ENCODE data around the gene PDE6C. TPM values are rescaled to one million over a fixed set of nuclear protein-coding genes. Genes with fewer than 3 reads are reported as not detected.
A peak's percentile ranks its signal among the peaks of the same experiment; 100 is the strongest.

Gene PDE6C
- total RNA-seq, 1 donor = not detected

DNA sequence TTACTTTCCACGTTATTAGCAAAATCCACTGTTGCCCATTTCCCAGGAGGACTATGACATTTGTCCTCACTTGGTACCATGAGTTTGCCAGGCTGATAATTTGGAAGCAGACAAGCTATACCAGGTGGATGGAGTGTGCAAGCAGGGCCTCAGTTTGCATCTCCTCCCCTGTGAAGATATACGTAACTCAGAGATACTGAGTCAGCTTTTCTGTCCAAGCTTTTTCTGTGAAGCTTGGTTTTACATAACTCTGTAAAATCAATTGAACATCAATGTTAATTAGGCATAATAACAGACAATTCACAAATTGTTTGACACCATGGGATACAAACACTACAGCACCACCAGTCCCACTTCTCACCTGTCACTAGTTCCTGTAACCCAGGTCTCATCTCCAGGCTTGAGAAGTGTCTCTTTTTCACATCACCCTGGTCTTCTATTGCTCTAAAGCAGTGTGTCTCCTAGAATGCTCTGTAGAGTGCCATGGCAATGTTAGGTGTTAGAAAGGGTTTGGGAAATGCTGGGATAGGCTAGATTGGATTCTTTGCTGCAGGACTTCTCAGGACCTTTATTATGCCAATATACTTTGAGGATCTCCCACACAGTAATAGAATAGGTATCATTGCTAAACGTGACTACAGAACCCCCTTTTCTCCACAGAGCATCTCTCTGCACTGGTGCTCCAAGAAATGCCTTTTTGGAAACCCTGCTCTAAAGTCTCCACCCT lies 32.2 kb upstream of the PDE6C start:
- H3K4me3 ChIP-seq (ENCODE audit: low read depth, low read length) = no peak overlapping the region
- no peak for TF ChIP-seq CTCF (IDR thresholded peaks at IDR 0.05; ENCODE audit: insufficient read depth, low read depth, low read length)
- DNase-seq (ENCODE audit: low read depth) = no peak

GRCh38 chr10:93580828-93581227 lies 31.5 kb upstream of the PDE6C start:
- no peak for TF ChIP-seq CTCF (IDR thresholded peaks at IDR 0.05; ENCODE audit: insufficient read depth, low read depth, low read length)
- H3K4me3 ChIP-seq (ENCODE audit: low read depth, low read length) = no peak overlapping the region
- DNase-seq (ENCODE audit: low read depth) = peak; percentile 4

- no peak for DNase-seq (ENCODE audit: low read depth)
- TF ChIP-seq CTCF (IDR thresholded peaks at IDR 0.05; ENCODE audit: insufficient read depth, low read depth, low read length) = no peak
- H3K4me3 ChIP-seq (ENCODE audit: low read depth, low read length) = no peak overlapping the region
Observed at GRCh38 chr10:93584445-93584844, 27.9 kb upstream of the PDE6C start.

GRCh38 chr10:93589648-93590562 lies 22.4 kb upstream of the PDE6C start:
- no peak overlapping the region for H3K4me3 ChIP-seq (ENCODE audit: low read depth, low read length)
- no peak for TF ChIP-seq CTCF (IDR thresholded peaks at IDR 0.05; ENCODE audit: insufficient read depth, low read depth, low read length)
- DNase-seq (ENCODE audit: low read depth) = no peak

- H3K4me3 ChIP-seq (ENCODE audit: low read depth, low read length) = no peak overlapping the region
- no peak for TF ChIP-seq CTCF (IDR thresholded peaks at IDR 0.05; ENCODE audit: insufficient read depth, low read depth, low read length)
- DNase-seq (ENCODE audit: low read depth) = no peak
Observed at GRCh38 chr10:93590638-93591037, 21.7 kb upstream of the PDE6C start.

GRCh38 chr10:93591065-93591808 lies 21.1 kb upstream of the PDE6C start:
- H3K4me3 ChIP-seq (ENCODE audit: low read depth, low read length) = no peak overlapping the region
- no peak for DNase-seq (ENCODE audit: low read depth)
- no peak for TF ChIP-seq CTCF (IDR thresholded peaks at IDR 0.05; ENCODE audit: insufficient read depth, low read depth, low read length)
